ENCODE results near the gene SERF2.

DNA sequence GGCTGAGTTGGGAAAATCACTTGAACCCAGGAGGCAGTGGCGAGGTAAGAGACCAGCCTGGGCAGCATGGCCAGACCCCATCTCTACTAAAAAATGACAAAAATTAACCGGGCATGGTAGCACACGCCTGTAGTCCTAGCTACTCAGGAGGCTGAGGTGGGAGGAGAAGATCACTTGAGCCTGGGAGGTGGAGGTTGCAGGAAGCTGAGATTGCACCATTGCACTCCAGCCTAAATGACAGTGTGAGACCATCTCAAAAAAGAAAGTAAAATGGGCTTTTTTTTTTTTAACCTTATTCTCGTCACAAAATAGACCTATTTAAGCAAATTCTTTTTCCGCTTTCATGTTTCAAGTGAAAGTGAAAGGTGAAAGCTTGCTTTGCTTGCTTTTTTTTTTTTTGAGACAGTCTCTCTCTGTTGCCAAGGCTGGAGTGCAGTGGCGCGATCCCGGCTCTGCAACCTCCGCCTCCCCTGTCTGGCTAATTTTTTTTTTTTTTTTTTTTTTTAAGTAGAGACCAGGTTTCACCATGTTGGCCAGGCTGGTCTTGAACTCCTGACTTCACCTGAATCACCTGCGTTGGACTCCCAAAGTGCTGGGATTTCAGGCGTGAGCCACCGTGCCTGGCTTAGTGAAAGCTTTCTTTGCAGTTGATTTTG is 42.3 kb upstream of the SERF2 start:
- TF ChIP-seq, protein P1, sequence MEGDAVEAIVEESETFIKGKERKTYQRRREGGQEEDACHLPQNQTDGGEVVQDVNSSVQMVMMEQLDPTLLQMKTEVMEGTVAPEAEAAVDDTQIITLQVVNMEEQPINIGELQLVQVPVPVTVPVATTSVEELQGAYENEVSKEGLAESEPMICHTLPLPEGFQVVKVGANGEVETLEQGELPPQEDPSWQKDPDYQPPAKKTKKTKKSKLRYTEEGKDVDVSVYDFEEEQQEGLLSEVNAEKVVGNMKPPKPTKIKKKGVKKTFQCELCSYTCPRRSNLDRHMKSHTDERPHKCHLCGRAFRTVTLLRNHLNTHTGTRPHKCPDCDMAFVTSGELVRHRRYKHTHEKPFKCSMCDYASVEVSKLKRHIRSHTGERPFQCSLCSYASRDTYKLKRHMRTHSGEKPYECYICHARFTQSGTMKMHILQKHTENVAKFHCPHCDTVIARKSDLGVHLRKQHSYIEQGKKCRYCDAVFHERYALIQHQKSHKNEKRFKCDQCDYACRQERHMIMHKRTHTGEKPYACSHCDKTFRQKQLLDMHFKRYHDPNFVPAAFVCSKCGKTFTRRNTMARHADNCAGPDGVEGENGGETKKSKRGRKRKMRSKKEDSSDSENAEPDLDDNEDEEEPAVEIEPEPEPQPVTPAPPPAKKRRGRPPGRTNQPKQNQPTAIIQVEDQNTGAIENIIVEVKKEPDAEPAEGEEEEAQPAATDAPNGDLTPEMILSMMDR (IDR thresholded peaks at IDR 0.05; ENCODE audit: low read depth, low read length, missing input control): no peak
- no peak for TF ChIP-seq YY1 (IDR thresholded peaks at IDR 0.05)
- no peak for TF ChIP-seq JUND (IDR thresholded peaks at IDR 0.05)
- TF ChIP-seq, protein P2, sequence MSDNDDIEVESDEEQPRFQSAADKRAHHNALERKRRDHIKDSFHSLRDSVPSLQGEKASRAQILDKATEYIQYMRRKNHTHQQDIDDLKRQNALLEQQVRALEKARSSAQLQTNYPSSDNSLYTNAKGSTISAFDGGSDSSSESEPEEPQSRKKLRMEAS (IDR thresholded peaks at IDR 0.05): peak; percentile 11
- no peak for TF ChIP-seq TAF1 (conservative IDR thresholded peaks at IDR 0.05)
- no peak for TF ChIP-seq GABPA (IDR thresholded peaks at IDR 0.05 in 1 of 2, conservative IDR thresholded peaks at IDR 0.05 in 1 of 2)
